Measurements from ENCODE around the gene HECTD4. TPM values are rescaled to one million over a fixed set of nuclear protein-coding genes. Genes with fewer than 3 reads are reported as not detected.

Gene HECTD4
- total RNA-seq, 1 experiment from 2014 or later: 54.5 TPM

DNA sequence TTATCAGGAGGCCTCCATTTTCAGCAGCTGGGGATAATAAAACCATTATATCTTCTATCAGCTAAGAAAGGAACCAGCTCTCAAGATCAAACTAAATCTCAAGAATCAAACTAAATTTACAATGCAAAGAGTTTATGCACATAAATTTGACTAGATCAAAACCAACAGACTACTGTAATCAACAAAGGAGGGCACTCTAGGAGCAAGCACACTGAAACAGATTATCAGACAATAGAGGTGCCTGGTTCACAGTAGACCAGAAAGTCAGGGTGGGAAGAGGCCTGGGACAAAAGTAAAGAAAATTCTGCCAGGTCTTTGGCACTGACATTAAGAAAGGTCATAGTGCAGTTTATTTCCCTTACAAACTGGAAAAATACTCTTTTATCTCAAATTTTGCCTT lies 61.0 kb downstream of the HECTD4 start:
- BruUV-seq (replicated peaks): no TSS peak
- TF ChIP-seq, protein P1, sequence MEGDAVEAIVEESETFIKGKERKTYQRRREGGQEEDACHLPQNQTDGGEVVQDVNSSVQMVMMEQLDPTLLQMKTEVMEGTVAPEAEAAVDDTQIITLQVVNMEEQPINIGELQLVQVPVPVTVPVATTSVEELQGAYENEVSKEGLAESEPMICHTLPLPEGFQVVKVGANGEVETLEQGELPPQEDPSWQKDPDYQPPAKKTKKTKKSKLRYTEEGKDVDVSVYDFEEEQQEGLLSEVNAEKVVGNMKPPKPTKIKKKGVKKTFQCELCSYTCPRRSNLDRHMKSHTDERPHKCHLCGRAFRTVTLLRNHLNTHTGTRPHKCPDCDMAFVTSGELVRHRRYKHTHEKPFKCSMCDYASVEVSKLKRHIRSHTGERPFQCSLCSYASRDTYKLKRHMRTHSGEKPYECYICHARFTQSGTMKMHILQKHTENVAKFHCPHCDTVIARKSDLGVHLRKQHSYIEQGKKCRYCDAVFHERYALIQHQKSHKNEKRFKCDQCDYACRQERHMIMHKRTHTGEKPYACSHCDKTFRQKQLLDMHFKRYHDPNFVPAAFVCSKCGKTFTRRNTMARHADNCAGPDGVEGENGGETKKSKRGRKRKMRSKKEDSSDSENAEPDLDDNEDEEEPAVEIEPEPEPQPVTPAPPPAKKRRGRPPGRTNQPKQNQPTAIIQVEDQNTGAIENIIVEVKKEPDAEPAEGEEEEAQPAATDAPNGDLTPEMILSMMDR (IDR thresholded peaks at IDR 0.05; ENCODE audit: insufficient read depth in 1 of 2, low read depth in 1 of 2, low read length in 1 of 2, severe bottlenecking in 1 of 2, unreplicated experiment in 1 of 2): no peak

DNA sequence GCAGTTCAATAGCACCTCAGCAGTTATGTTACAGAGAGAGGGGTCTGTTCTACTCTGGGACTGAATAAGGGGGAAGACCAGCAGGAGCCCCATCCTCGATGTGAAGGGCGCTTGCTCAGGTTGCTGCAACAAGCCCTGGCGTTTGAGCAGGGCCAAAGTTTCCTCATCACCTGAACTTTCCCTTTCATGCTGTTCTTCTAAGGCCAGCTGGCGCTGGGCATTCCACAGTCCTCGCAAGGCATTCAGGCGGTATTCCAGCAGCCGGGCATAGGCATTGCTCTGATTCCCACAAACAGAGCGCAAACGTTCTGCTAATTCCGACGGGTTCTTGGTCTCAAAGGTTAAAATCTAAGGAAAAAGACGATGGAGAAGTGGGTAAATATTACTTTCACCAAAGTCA lies 62.8 kb downstream of the HECTD4 start:
- BruUV-seq (replicated peaks): no TSS peak
- H3K27ac Mint-ChIP-seq (ENCODE audit: unreplicated experiment): no peak overlapping the region
- TF ChIP-seq, protein P1 (IDR thresholded peaks at IDR 0.05; ENCODE audit: insufficient read depth in 1 of 2, low read depth in 1 of 2, low read length in 1 of 2, severe bottlenecking in 1 of 2, unreplicated experiment in 1 of 2): no peak
- Histone ChIP-seq H3K9me3 (no peaks in the 10 kb centered on the region), H3K4me1 (no peaks in the 10 kb centered on the region), H3K4me3 (ENCODE audit: low read depth, low read length) (no peak overlapping the region), H3K27me3 (replicated peaks; ENCODE audit: control insufficient read depth, insufficient read depth, low read length) (no peaks in the 10 kb centered on the region), H3K36me3 (ENCODE audit: control insufficient read depth, insufficient read depth, low read length) (no peaks in the 10 kb centered on the region)
- no peaks in the 10 kb centered on the region for H3K27me3 Mint-ChIP-seq (ENCODE audit: insufficient read depth, unreplicated experiment)
- H3K36me3 Mint-ChIP-seq (ENCODE audit: insufficient read depth, unreplicated experiment): peaks cover 9% of the 10 kb centered on the region
- H3K4me3 Mint-ChIP-seq (ENCODE audit: unreplicated experiment): no peak overlapping the region
- CTCF ChIA-PET: no interaction called here
- no peaks in the 10 kb centered on the region for H3K4me1 Mint-ChIP-seq (ENCODE audit: low read depth, unreplicated experiment)
- H3K9me3 Mint-ChIP-seq (ENCODE audit: unreplicated experiment): no peaks in the 10 kb centered on the region
- DNase-seq: no peak
- intact Hi-C loops (cut with micrococcal nuclease; ENCODE audit: unreplicated experiment): no loop called here
- POLR2A ChIA-PET: no interaction called here

More for the DNA sequence above, 61.0 kb downstream of the HECTD4 start:
- Histone ChIP-seq H3K27me3 (replicated peaks; ENCODE audit: control insufficient read depth, insufficient read depth, low read length) (no peaks in the 10 kb centered on the region), H3K4me3 (ENCODE audit: low read depth, low read length) (no peak overlapping the region), H3K4me1 (no peaks in the 10 kb centered on the region), H3K36me3 (ENCODE audit: control insufficient read depth, insufficient read depth, low read length) (no peaks in the 10 kb centered on the region), H3K9me3 (no peaks in the 10 kb centered on the region)
- CTCF ChIA-PET: no interaction called here
- Mint-ChIP-seq H3K36me3 (ENCODE audit: insufficient read depth, unreplicated experiment) (peaks cover 4% of the 10 kb centered on the region), H3K27me3 (ENCODE audit: insufficient read depth, unreplicated experiment) (no peaks in the 10 kb centered on the region), H3K27ac (ENCODE audit: unreplicated experiment) (no peak overlapping the region), H3K9me3 (ENCODE audit: unreplicated experiment) (no peaks in the 10 kb centered on the region), H3K4me3 (ENCODE audit: unreplicated experiment) (no peak overlapping the region), H3K4me1 (ENCODE audit: low read depth, unreplicated experiment) (no peaks in the 10 kb centered on the region)
- POLR2A ChIA-PET: no interaction called here
- DNase-seq: no peak
- intact Hi-C loops (cut with micrococcal nuclease; ENCODE audit: unreplicated experiment): no loop called here

DNA sequence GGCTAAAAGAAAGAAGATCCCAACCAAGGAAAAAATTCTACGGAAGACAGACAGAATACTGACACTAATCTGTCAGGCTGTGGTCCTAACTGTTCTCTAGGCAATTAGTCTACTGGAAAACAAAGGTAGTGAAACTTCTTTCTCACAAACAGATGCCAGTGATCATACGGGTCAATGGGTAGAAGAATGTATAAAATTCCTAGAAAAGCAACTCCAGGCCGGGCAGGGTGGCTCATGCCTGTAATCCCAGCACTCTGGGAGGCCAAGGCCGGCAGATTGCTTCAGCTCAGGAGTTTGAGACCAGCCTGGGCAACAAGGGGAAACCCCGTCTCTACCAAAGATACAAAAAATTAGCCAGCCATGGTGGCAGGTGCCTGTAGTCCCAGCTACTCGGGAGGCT lies 64.8 kb downstream of the HECTD4 start:
- no peak overlapping the region for H3K4me3 Mint-ChIP-seq (ENCODE audit: unreplicated experiment)
- TF ChIP-seq, protein P1 (IDR thresholded peaks at IDR 0.05; ENCODE audit: insufficient read depth in 1 of 2, low read depth in 1 of 2, low read length in 1 of 2, severe bottlenecking in 1 of 2, unreplicated experiment in 1 of 2): no peak
- ChIA-PET POLR2A (no interaction called here), CTCF (no interaction called here)
- no peak for DNase-seq
- no peaks in the 10 kb centered on the region for H3K4me1 Mint-ChIP-seq (ENCODE audit: low read depth, unreplicated experiment)
- Histone ChIP-seq H3K36me3 (ENCODE audit: control insufficient read depth, insufficient read depth, low read length) (no peaks in the 10 kb centered on the region), H3K27me3 (replicated peaks; ENCODE audit: control insufficient read depth, insufficient read depth, low read length) (no peaks in the 10 kb centered on the region), H3K4me1 (no peaks in the 10 kb centered on the region), H3K4me3 (ENCODE audit: low read depth, low read length) (no peak overlapping the region), H3K9me3 (no peaks in the 10 kb centered on the region)
- H3K27me3 Mint-ChIP-seq (ENCODE audit: insufficient read depth, unreplicated experiment): no peaks in the 10 kb centered on the region
- no peak overlapping the region for H3K27ac Mint-ChIP-seq (ENCODE audit: unreplicated experiment)
- H3K36me3 Mint-ChIP-seq (ENCODE audit: insufficient read depth, unreplicated experiment): peaks cover 22% of the 10 kb centered on the region
- intact Hi-C loops (cut with micrococcal nuclease; ENCODE audit: unreplicated experiment): no loop called here
- no peaks in the 10 kb centered on the region for H3K9me3 Mint-ChIP-seq (ENCODE audit: unreplicated experiment)
- BruUV-seq (replicated peaks): no TSS peak

Data from Caco-2 (cell line).